Measurements from ENCODE around the gene CCSER2. TPM values are rescaled to one million over a fixed set of nuclear protein-coding genes. Genes with fewer than 3 reads are reported as not detected.

The CCSER2 gene
- total and polyA plus RNA-seq, 4 donors = 9.4 to 83.5 (median 32.5) TPM

DNA sequence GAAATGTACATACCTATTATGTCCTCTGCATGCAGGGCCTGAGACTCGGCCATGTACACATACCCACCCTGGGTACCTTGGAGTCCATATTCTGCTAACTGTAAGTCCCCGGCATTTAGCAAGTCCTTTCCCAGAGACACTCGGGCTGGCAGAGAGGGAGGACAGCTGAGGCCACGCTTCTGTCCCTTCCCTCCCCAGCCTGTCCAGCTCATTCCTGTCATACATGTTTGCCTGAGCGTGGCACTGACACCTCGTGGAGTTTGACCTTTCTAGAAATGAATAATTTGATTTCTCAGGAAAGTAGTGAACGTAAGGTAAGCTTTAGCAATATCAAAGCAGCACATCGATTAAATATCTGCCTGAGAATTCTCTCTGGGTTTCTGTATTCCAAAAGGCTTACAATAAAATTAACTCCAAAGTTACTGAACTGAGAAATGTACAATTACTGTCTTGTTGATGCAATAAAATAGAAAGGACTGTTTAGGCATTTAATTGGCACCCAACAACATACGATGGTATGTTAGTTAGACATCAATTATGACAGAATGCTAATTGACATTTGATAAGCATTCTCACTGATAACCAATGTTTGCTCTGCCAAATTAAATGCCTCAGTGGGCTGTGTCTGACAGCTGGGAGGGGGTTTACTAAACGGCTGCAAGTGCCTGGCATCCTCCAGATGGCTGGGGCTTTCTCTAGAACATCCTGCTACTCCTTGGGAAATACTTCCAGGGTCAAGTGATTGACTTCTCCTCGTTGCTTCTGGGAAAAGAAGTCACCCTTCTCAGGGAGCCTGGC lies 221.2 kb downstream of the CCSER2 start:
- TF ChIP-seq, protein P1, sequence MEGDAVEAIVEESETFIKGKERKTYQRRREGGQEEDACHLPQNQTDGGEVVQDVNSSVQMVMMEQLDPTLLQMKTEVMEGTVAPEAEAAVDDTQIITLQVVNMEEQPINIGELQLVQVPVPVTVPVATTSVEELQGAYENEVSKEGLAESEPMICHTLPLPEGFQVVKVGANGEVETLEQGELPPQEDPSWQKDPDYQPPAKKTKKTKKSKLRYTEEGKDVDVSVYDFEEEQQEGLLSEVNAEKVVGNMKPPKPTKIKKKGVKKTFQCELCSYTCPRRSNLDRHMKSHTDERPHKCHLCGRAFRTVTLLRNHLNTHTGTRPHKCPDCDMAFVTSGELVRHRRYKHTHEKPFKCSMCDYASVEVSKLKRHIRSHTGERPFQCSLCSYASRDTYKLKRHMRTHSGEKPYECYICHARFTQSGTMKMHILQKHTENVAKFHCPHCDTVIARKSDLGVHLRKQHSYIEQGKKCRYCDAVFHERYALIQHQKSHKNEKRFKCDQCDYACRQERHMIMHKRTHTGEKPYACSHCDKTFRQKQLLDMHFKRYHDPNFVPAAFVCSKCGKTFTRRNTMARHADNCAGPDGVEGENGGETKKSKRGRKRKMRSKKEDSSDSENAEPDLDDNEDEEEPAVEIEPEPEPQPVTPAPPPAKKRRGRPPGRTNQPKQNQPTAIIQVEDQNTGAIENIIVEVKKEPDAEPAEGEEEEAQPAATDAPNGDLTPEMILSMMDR (IDR thresholded peaks at IDR 0.05; ENCODE audit: control extremely low read depth, extremely low read depth) = no peak
- DNase-seq (no peak), ATAC-seq (ENCODE audit: insufficient read depth, low FRiP score) (no peak)
- Histone ChIP-seq H3K27ac (ENCODE audit: low read depth in 1 of 2, low read length in 1 of 2) (no peak overlapping the region), H3K4me1 (ENCODE audit: control insufficient read depth in 5 of 5, insufficient read depth in 5 of 5, low read length in 5 of 5) (no peaks in the 10 kb centered on the region), H3K9me3 (ENCODE audit: control insufficient read depth in 4 of 4, insufficient read depth in 3 of 4, low read length in 3 of 4) (no peaks in the 10 kb centered on the region), H3K9ac (ENCODE audit: insufficient read depth in 1 of 2, low read length in 2 of 2) (no peak overlapping the region), H3K27me3 (ENCODE audit: control insufficient read depth in 3 of 3, insufficient read depth in 3 of 3, low read length in 2 of 3) (no peaks in the 10 kb centered on the region), H3K4me3 (no peak overlapping the region), H3K36me3 (ENCODE audit: control insufficient read depth in 4 of 4, insufficient read depth in 4 of 4, low read length in 4 of 4) (no peaks in the 10 kb centered on the region)
- WGBS, 2 donors = 53 to 71% methylated on average over 11 of the region's 11 CpGs

DNA sequence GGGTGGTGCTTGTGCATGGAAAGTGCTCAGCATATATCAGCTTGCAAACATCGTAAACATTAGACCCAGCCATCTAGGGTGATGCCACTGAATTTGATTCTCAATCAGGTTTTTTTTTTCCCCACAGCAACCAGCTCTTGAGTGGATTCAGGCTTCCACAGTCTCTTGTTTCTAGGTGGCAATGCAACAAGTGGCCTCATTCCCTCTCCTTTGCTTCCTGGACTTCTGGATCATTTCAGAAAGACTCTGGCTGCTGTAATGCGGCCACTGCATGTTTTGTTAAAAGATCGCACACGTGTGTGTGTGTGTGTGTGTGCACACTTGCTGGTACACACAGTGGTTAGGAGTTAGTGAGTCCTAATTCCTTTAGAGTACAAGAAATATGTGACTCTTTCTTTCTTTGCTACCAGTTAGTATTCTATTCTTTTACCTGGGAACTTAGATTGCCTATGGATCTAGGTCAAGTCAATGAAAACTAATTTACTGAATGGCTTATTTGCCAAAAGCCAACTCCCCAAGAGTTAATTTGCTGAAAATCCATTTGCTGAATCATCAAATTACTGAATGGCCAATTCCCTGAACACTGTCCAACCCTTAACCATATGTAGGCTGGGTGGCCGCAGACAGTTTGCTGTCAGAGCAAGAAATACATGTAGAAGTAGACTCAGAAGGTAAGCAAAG lies 222.5 kb downstream of the CCSER2 start:
- H3K9ac ChIP-seq (ENCODE audit: insufficient read depth in 1 of 2, low read length in 2 of 2) = no peak overlapping the region
- H3K36me3 ChIP-seq (ENCODE audit: control insufficient read depth in 4 of 4, insufficient read depth in 4 of 4, low read length in 4 of 4) = no peaks in the 10 kb centered on the region
- no peak for DNase-seq
- no peak for ATAC-seq (ENCODE audit: insufficient read depth, low FRiP score)
- H3K4me3 ChIP-seq = no peak overlapping the region
- H3K27ac ChIP-seq (ENCODE audit: low read depth in 1 of 2, low read length in 1 of 2) = no peak overlapping the region
- no peaks in the 10 kb centered on the region for H3K9me3 ChIP-seq (ENCODE audit: control insufficient read depth in 4 of 4, insufficient read depth in 3 of 4, low read length in 3 of 4)
- H3K27me3 ChIP-seq (ENCODE audit: control insufficient read depth in 3 of 3, insufficient read depth in 3 of 3, low read length in 2 of 3) = no peaks in the 10 kb centered on the region
- 87 to 92% methylated on average over 5 of the region's 5 CpGs for WGBS, 2 donors
- H3K4me1 ChIP-seq (ENCODE audit: control insufficient read depth in 5 of 5, insufficient read depth in 5 of 5, low read length in 5 of 5) = no peaks in the 10 kb centered on the region
- TF ChIP-seq, protein P1 (IDR thresholded peaks at IDR 0.05; ENCODE audit: control extremely low read depth, extremely low read depth) = no peak

- H3K9me3 ChIP-seq (ENCODE audit: control insufficient read depth in 4 of 4, insufficient read depth in 3 of 4, low read length in 3 of 4) = no peaks in the 10 kb centered on the region
These were observed 223.2 kb downstream of the CCSER2 start for GRCh38 chr10:84551437-84552120.

More at GRCh38 chr10:84551437-84552120, 223.2 kb downstream of the CCSER2 start:
- no peaks in the 10 kb centered on the region for H3K36me3 ChIP-seq (ENCODE audit: control insufficient read depth in 4 of 4, insufficient read depth in 4 of 4, low read length in 4 of 4)
- no peak overlapping the region for H3K27ac ChIP-seq (ENCODE audit: low read depth in 1 of 2, low read length in 1 of 2)
- TF ChIP-seq, protein P1 (IDR thresholded peaks at IDR 0.05; ENCODE audit: control extremely low read depth, extremely low read depth) = no peak
- no peak overlapping the region for H3K4me3 ChIP-seq
- ATAC-seq (ENCODE audit: insufficient read depth, low FRiP score) (no peak), DNase-seq (no peak)
- 90 to 91% methylated on average over 6 of the region's 6 CpGs for WGBS, 2 donors
- H3K9ac ChIP-seq (ENCODE audit: insufficient read depth in 1 of 2, low read length in 2 of 2) = no peak overlapping the region
- no peaks in the 10 kb centered on the region for H3K27me3 ChIP-seq (ENCODE audit: control insufficient read depth in 3 of 3, insufficient read depth in 3 of 3, low read length in 2 of 3)
- H3K4me1 ChIP-seq (ENCODE audit: control insufficient read depth in 5 of 5, insufficient read depth in 5 of 5, low read length in 5 of 5) = no peaks in the 10 kb centered on the region
